Rectal smooth muscle tissue (tissue), 1 donor: ENCODE results near the gene CCL19.

Source experiments
- H3K27ac ChIP-seq: one replicate; pipeline ENCODE4 v1.7.0; 2013; ENCODE audit warnings: low read depth, low read length, inconsistent platforms
- H3K27me3 ChIP-seq: one replicate; pipeline ENCODE4 v1.7.0; 2013; ENCODE audit warnings: low read length; ENCODE audit not compliant: control insufficient read depth, insufficient read depth
- H3K36me3 ChIP-seq: one replicate; pipeline ENCODE4 v1.7.0; 2013; ENCODE audit warnings: low read length; ENCODE audit not compliant: control insufficient read depth, insufficient read depth
- H3K4me1 ChIP-seq: one replicate; pipeline ENCODE4 v1.7.0; 2013; ENCODE audit warnings: low read length; ENCODE audit not compliant: control insufficient read depth, insufficient read depth
- H3K4me3 ChIP-seq: one replicate; pipeline ENCODE4 v1.7.0; 2013; ENCODE audit warnings: low read length
- H3K9ac ChIP-seq: one replicate; pipeline ENCODE4 v1.7.0; 2013; ENCODE audit warnings: low read length

The CCL19 gene

DNA sequence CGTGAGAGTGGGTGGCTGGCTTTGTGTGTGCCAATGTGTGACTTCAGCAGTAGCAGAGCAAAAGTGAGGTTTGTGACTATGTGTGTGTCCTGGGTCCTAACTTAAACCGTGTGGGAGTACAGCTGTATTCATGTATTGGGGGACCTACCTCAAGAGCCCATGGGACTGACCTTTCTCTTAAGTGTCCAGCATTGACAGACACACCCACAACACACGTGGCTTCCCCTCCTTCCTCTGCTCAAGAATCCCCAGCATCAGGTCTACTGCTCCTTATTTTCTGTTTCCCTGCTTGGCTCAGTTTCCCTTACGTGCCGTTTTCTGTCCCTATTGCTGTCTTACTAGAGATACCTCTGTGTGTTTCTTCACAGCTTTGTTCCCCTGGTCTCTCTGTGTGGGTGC is 38.5 kb downstream of the CCL19 start:
- H3K27ac ChIP-seq = peak overlapping the region; percentile 93
- peaks cover 41% of the 10 kb centered on the region for H3K4me1 ChIP-seq
- peak overlapping the region; percentile 48 for H3K4me3 ChIP-seq
- no peaks in the 10 kb centered on the region for H3K27me3 ChIP-seq
- peaks cover 17% of the 10 kb centered on the region for H3K36me3 ChIP-seq
- no peak overlapping the region for H3K9ac ChIP-seq

DNA sequence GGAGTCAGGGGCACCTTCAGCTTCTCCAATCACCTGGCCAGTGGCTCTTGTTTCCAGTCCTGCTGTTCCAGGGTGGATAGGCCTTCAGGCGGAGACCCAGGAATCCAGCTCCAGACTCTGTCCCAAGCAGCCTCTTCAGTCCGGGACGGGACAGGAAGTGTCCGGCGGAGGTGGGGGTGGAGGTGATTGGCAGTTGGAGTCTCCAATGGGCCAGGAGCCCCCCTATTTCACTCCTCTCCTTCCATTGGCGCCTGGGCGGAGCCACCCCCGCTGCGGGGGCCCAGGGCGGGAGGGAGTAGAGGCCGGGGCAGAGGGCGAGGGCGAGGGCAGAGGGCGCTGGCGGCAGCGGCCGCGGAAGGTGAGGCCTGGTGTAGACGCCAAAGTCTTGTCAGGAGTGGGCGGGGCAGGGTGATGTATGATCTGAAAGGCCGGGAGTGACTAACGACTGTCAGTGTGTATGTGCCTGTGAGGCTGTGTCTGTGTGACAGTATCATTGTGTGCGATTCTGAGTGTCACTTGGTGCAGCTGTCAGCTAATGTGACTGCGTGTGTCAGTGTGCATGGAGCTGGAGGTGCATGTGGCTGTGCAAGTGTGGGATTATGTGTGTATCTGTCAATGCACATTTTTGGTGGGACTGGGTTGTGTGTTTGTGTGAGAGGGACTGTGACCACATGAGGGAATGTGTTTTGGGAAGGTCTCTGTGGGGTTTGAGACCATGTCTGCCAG is 39.0 kb downstream of the CCL19 start, which contains the start of gene IL11RA:
IL11RA (plus strand) TSS at position 310 of the 726 bp plus-strand sequence. CDS start 3,033 bp downstream, outside the sequence.
- Histone ChIP-seq H3K36me3 (peaks cover 15% of the 10 kb centered on the region), H3K27me3 (no peaks in the 10 kb centered on the region), H3K27ac (peak within 1 kb of the TSS; percentile 93), H3K9ac (peak within 1 kb of the TSS; percentile 19), H3K4me1 (peaks cover 46% of the 10 kb centered on the region), H3K4me3 (peak within 1 kb of the TSS; percentile 48)

DNA sequence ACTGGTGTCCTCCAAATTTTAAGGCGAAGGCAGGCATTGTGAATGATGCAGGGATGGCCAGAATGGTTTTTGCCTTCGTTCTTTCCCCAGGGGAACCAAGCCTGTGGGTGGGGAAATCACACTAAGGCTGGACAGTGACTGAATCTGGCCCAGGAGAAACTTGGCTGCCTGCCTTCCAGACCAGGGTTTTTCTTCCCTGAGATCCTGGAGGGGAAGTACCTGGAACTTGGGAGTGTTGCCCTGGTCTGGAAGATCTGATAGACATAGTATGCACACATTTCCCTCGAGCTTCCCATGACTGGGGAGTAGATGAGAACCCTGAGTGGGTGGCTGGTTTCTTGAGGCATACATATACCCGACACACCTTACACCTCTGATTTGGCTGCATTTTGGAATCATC is 39.8 kb downstream of the CCL19 start:
- Histone ChIP-seq H3K4me3 (peak overlapping the region; percentile 48), H3K36me3 (peaks cover 14% of the 10 kb centered on the region), H3K9ac (peak overlapping the region; percentile 19), H3K27me3 (no peaks in the 10 kb centered on the region), H3K4me1 (peaks cover 46% of the 10 kb centered on the region), H3K27ac (peak overlapping the region; percentile 93)

DNA sequence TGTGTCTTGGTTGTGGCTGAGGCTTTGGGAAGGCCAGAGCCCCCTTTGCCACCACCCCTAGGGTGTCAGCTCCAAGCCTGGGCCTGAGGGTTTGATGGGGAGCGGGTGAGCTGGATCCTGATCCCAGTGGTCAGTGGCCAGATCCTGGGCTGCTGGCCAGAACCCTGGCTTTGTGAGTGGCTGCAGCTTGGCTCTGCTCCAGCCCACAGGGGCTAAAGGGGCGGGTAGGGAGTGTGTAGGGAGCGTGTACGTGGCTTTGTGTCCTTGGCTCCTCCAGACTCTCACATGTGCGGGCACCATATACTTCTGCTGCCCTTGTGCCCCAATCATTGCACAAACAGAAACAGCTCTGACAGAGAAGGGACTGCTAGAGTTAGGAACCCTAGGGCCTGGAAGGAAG is 40.3 kb downstream of the CCL19 start:
- Histone ChIP-seq H3K27ac (peak overlapping the region; percentile 93), H3K27me3 (no peaks in the 10 kb centered on the region), H3K36me3 (peaks cover 14% of the 10 kb centered on the region), H3K4me1 (peaks cover 51% of the 10 kb centered on the region), H3K4me3 (no peak overlapping the region), H3K9ac (no peak overlapping the region)

DNA sequence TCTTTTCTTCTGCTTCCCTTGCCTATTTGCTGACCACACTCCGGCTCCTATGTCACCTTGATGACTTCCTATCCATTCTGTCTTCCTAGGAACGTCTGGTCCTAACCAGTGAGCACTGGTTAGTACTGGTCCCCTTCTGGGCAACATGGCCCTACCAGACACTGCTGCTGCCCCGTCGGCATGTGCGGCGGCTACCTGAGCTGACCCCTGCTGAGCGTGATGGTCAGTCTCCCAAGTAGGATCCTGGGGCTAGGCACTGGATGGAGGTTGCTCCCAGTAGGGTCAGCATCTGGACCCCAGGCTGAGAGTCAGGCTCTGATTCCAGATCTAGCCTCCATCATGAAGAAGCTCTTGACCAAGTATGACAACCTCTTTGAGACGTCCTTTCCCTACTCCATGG is 42.4 kb downstream of the CCL19 start:
- H3K36me3 ChIP-seq = peaks cover 14% of the 10 kb centered on the region
- H3K4me3 ChIP-seq = no peak overlapping the region
- no peaks in the 10 kb centered on the region for H3K27me3 ChIP-seq
- H3K4me1 ChIP-seq = peaks cover 39% of the 10 kb centered on the region
- H3K27ac ChIP-seq = no peak overlapping the region
- H3K9ac ChIP-seq = no peak overlapping the region

DNA sequence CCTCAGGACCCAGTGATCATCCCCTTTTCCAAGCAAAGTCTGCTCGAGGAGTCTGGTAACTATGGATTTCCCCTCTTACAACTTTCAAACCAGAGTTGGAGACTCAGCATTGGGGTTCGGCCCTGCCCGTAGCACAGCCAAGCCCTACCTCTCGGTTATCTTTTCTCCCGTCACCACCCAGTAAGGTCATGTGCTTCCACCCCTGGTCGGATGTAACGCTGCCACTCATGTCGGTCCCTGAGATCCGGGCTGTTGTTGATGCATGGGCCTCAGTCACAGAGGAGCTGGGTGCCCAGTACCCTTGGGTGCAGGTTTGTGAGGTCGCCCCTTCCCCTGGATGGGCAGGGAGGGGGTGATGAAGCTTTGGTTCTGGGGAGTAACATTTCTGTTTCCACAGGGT is 43.4 kb downstream of the CCL19 start:
- peak overlapping the region; percentile 84 for H3K27ac ChIP-seq
- peaks cover 14% of the 10 kb centered on the region for H3K36me3 ChIP-seq
- no peaks in the 10 kb centered on the region for H3K27me3 ChIP-seq
- peaks cover 30% of the 10 kb centered on the region for H3K4me1 ChIP-seq
- H3K4me3 ChIP-seq = peak overlapping the region; percentile 77
- peak overlapping the region; percentile 21 for H3K9ac ChIP-seq

DNA sequence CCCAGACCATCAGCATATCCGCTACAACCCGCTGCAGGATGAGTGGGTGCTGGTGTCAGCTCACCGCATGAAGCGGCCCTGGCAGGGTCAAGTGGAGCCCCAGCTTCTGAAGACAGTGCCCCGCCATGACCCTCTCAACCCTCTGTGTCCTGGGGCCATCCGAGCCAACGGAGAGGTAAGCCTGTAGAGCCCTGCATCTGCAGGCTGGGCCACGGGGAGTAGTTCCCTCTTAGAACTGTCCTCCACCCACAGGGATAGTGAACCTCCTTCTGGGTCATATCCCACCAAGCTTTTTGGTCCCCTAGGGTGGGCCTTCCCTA is 44.0 kb downstream of the CCL19 start:
- Histone ChIP-seq H3K9ac (peak overlapping the region; percentile 36), H3K27me3 (no peaks in the 10 kb centered on the region), H3K4me3 (peak overlapping the region; percentile 77), H3K4me1 (peaks cover 24% of the 10 kb centered on the region), H3K36me3 (peaks cover 14% of the 10 kb centered on the region), H3K27ac (peak overlapping the region; percentile 84)

DNA sequence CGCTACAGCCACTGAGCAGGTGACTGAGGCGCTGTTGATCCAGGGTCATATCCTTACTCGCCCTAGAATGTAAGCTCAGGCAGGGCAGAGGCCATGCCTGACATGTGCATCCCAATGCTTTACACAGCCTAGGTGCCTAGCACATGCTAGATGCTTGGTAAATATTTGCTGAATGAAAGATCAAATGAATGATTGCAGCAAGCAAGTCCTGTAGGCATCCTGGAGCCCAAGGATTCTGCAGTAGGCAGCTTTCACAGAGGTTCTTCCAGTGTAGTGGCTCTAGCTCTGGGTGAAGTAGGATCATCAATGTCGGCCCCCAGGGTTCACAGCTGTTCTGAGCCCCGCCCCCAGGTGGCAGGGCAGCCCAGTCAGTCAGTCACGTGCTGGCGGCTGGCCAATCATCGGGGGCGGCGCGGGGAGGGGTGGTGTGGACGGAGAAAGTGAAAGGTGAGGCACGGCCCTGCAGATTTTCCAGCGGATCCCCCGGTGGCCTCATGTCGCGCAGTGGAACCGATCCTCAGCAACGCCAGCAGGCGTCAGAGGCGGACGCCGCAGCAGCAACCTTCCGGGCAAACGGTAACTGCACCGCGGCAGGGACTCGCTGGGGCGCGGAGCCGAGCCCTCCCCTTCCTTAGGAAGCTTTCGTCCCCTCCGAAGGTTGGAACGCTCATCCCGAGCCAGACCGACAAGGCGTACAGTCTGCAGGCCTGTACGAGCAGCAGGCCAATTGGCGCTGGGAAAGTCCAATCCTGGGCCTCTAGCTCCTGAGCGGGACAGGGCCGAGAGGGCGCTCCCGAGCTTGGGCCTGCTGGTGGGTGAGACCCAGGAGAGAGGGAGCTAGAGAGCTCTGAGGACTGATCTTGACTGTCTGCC is 44.6 kb downstream of the CCL19 start, which contains the start of gene GALT:
GALT (plus strand) TSS at position 465 of the 873 bp plus-strand sequence; CDS start at position 495, 30 bp downstream.
- H3K4me1 ChIP-seq = peaks cover 21% of the 10 kb centered on the region

DNA sequence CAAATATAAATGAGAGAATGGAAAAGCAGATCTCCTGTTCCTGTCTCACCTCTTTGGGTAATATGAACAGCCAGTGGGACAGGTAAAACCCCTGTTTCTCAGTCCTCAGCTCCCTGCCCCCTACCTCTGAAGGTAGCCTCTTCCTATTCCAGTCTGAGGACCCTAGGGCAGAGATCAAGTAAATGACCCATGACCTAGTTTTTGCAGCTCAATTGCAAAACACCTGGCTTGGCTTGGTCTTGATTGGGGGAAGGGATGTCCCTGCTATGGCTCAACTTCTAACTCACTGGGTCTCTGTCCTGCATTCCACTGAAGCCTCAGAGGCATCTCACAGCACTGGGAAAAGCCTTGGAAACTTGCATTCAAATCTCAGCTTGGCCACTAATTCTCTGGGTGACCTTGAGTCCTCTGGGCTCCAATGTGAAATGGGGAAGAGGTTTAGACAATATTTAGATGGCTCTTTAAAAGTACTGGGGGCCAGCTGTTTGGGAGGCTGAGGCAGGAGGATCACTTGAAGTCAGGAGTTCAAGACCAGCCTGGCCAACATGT is 46.2 kb downstream of the CCL19 start:
- H3K9ac ChIP-seq = no peak overlapping the region
- peaks cover 17% of the 10 kb centered on the region for H3K4me1 ChIP-seq
- H3K36me3 ChIP-seq = peaks cover 13% of the 10 kb centered on the region
- no peaks in the 10 kb centered on the region for H3K27me3 ChIP-seq
- H3K4me3 ChIP-seq = no peak overlapping the region
- H3K27ac ChIP-seq = no peak overlapping the region

More for the DNA sequence above, 44.6 kb downstream of the CCL19 start, which contains the start of gene GALT:
- peak within 1 kb of the TSS; percentile 77 for H3K4me3 ChIP-seq
- H3K36me3 ChIP-seq = peaks cover 14% of the 10 kb centered on the region
- H3K27me3 ChIP-seq = no peaks in the 10 kb centered on the region
- peak within 1 kb of the TSS; percentile 36 for H3K9ac ChIP-seq
- H3K27ac ChIP-seq = peak within 1 kb of the TSS; percentile 84

DNA sequence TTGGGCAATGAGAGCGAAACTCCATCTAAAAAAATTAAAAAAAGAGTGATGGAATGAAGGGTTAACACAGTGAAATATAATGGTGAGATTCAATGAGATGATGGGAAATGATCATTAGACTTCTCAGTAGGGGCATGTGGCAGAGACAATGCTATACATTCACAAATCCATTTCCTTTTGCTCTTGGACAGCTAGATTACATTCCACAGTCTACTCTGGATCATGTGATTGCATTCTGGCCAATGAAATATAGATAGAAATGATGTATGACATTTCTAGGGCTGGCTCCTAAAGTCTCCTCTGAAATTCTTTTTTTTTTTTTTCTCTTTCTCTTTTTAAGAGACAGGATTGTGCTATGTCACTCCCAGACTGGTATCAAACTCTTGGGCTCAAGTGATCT is 48.4 kb downstream of the CCL19 start:
- Histone ChIP-seq H3K4me3 (no peak overlapping the region), H3K4me1 (peaks cover 16% of the 10 kb centered on the region), H3K27ac (no peak overlapping the region), H3K9ac (no peak overlapping the region), H3K27me3 (no peaks in the 10 kb centered on the region), H3K36me3 (no peaks in the 10 kb centered on the region)
